ENCODE measurements around the gene ATP2B2.
"Not testable (repeated sequence)": the region's sequence is repeated elsewhere in the genome, so short reads cannot be mapped to it uniquely, and the experiment has no call there.

The ATP2B2 gene

DNA sequence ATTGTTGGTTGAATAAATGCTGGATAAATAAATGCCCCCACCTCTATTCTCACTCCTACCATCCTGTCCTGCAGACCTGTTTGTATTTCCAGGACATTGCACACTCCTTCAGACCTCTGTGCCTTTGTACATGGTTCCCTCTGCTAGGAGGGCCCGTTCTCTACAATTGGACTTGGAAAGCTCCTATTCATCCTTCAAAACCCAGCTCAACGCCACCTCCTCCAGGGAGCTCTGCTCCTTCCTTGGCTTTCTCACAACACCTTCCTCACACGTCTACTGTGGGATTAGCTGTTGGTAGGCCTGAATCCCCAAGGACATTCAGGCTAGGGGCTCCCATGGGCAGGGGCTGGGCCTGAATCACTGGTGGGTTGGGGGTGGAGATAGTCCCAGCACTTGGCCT lies 105.8 kb downstream of the ATP2B2 start:
- no peak for DNase-seq (ENCODE audit: low spot score)

GRCh38 chr3:10398341-10398740 lies 107.0 kb downstream of the ATP2B2 start:
- no peak for DNase-seq (ENCODE audit: low spot score)

DNA sequence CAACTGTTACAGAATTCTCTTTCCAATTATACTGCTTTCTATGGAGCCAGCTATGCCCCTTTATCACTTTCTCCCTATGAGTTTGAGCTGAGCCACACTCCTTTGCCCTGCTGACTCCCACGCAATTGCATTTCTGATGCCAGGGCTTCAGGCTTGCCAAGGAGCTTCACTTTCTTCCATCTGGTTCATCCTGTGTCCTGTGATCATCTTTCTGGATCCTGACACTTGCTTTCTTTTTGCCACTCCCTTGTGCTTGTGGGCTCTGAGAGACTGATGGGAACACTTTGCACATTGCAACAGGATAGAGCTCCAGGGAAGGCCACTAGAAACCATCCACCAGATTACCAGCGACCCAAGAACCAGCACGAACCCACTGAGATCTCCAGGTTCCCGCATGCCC lies 107.5 kb downstream of the ATP2B2 start:
- no peak for DNase-seq (ENCODE audit: low spot score)

DNA sequence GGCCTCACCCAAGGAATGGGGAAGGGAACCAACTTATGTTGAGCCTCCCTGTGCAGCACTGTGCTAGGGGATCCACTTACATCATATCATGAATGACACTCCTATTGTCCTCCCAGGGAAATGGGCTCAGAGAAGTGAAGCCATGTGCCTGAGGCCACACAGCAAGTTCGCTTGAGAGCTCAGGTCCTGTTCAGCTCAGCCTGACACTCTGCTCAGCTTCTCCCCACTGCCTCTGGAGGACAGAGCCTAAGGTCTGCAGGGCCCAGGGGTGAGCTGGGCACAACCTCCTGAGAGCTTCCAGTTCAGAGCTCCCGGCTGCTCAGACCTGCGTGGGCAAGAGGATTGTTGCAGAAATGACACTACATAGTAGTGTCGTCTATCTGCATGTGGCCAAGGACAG lies 108.5 kb downstream of the ATP2B2 start:
- no peak for DNase-seq (ENCODE audit: low spot score)

GRCh38 chr3:10396083-10396482 lies 109.3 kb downstream of the ATP2B2 start:
- no peak for DNase-seq (ENCODE audit: low spot score)

DNA sequence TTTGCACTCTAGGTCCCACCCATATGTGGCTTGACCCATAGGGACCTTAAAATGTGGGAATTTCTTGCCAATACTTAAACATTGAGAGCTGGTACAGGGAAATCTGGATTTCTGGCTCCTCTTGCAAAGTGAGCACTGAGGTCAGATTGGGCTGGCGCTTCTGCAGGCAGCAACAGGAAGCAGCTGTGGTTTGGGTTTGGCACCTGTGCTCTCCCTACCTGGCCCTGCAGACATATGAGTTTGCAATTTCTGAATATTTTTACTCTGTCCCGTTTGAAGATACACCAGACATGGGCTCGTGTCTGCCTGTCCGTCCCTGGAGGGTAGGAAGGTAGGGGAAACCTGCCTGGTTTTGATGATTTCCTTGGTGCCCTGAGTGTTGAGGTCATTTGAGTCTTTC lies 109.7 kb downstream of the ATP2B2 start:
- DNase-seq (ENCODE audit: low spot score) = no peak

DNA sequence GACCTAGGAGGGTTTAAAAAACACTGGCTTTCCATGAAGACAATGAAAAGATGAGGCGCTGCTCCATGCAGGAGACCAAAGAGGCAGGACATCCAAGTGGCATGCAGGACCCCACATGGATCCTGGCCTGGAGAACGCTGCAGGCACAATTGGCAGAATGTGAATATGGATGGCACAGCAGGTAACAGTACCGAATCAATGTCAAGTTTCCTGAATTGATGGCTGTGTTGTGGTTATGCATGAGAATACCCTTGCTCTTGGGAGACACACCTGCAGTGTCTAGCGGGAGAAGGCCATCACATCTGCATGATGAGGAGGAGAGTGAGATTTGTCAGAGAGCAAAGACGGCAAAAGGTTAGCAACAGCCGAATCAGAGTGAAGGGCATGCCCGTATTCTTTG lies 110.2 kb downstream of the ATP2B2 start:
- no peak for DNase-seq (ENCODE audit: low spot score)

- no peak for DNase-seq (ENCODE audit: low spot score)
Measured at GRCh38 chr3:10394491-10395025, 110.8 kb downstream of the ATP2B2 start.

DNA sequence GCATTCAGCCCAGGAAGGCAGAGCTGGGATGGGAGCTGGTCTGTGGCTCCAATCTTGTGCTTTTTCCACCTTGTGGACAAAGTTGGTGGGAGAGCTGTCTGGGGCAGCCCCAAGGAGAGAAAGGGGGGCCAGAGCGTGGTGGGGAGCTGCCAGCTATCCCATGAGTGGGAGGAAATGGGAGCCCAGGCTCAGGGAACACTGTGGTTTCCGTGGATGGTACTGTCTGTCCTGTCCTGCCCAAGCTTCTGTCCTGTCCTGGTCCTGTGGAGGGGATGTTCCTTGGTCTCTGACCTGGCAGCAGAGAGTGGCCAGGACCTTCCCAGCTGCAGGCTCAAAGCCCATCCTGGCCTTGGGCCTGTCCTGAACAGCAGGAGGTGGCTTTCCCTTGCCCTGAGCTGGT lies 111.9 kb downstream of the ATP2B2 start:
- no peak for DNase-seq (ENCODE audit: low spot score)

DNA sequence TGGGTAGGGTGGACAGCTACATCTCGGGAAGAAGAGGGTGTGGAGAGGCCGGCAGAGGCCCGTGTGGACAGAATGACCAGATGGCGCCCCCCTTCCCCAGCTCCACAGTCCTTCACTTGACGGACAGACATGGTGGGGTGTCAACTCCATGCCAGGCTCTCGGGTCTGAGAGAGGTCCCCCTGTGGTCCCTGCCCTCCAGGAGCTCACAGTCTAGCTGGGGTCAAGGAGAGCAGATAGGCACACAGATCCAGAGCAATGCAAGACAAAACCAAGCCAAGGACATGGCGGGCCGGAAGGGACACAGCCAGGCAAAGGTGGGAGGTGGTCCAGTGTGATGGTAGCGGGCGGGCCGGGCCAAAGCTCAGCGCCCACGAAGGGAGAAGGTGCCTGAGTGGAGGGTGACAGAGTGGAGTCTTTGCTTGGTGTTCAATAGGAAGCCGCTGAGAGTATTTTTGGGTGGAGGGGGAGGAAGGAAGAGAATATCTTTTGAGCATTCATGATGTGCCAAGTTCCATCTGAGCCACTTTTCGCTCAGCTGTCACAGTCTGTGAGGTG lies 112.4 kb downstream of the ATP2B2 start:
- no peak for DNase-seq (ENCODE audit: low spot score)

GRCh38 chr3:10392244-10392643 lies 113.1 kb downstream of the ATP2B2 start:
- no peak for DNase-seq (ENCODE audit: low spot score)

GRCh38 chr3:10391391-10391790 lies 114.0 kb downstream of the ATP2B2 start:
- DNase-seq (ENCODE audit: low spot score) = no peak

GRCh38 chr3:10390641-10391373 lies 114.6 kb downstream of the ATP2B2 start:
- no peak for DNase-seq (ENCODE audit: low spot score)

DNA sequence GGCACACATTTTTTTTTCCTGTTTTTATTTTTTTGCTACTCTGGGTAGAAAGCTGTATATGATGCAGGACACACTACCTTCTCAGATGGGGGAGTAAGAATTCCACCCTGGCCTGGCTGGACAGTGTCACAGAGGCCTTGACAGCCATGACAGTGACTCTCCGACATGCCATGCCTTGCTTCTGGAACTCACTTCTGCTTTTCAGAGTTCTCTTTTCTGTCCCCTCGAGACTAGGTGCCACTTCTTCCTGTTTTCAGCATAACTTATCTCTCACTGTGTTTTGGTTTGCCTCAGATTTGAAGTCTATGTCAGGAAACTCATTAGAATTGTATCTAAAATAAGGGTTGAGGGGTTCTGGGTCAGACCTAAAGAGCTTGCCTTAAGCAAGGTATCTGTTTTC lies 115.4 kb downstream of the ATP2B2 start:
- DNase-seq (ENCODE audit: low spot score) = no peak

DNA sequence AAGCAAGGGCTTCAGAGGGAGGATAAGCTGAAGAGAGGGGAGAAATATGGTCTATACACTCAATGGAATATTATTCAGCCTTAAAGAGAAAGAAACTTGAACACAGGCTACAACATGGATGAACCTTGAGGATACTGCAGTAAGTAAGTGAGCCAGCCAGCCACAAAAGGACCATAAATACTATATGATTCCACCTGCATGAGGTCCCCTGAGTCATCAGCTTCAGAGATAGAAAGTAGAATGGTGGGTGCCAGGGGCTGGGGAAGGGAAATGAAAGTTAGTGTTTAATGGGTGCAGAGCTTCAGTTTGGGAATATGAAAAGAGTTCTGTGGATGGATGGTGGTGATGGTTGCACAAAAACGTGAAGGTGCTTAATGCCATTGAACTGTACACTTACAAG lies 116.0 kb downstream of the ATP2B2 start:
- DNase-seq (ENCODE audit: low spot score) = no peak

GRCh38 chr3:10387881-10388609 lies 117.3 kb downstream of the ATP2B2 start:
- no peak for DNase-seq (ENCODE audit: low spot score)

DNA sequence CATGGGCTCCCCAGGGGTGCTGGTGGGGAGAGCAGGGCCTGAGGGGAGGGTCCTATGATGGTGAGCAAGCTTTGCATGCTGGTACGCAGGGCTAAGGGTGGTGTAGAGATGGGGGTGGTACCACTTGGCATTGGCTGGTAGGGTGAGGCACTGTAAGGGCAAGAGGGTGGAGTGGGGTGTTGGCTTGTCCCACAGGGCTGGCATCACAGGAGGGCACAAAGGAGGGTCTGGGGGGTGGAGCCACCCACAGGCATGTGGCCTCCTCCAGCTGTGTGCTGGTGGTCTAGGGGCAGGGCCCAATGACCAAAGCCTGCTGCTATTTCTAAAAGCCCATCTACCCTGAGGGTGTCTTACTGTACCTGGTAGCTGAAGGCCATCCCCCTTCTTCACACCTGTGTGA lies 119.3 kb downstream of the ATP2B2 start:
- no peak for DNase-seq (ENCODE audit: low spot score)

DNA sequence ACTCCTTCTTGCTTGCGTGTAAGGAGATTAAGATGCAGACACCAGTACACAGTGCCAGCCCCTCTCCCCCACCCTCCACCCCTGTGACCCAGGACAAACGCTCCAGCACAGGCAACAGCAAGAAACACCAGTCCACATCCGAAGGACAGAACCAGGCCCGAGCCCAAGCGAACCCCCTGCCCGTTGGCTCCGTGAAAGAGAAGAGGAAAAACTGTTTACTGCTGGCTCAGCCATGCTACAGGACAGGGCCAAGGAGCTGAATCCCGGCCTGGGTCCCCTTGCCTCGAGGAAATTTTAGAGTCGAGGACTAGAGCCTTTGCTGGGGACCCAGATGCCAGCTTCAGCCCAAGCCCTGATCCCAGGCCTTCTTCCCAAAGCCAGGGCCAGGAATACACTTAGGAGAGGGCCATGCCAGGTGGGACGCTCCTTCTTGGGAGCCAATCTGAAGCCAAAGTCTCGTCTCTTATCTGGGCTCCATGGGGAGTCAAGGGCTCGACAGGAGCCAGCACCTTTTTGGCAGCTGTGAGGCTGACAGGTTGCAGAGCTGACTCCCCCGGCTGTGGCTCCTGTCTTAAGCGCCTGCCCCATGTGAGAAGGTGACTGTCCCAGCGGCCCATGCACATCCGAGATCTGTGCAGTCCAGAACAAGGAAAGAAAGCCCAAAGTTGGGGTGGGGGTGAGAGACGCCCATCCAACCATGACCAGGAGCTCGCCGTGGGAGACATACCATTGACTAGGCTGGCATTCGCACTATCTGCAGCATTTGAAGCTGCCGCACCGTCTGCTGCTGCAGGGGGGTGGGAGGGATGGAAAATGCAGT lies 120.6 kb downstream of the ATP2B2 start:
- DNase-seq (ENCODE audit: low spot score) = no peak

- no peak for DNase-seq (ENCODE audit: low spot score)
Measured at GRCh38 chr3:10383850-10384248, 121.5 kb downstream of the ATP2B2 start.

GRCh38 chr3:10382892-10383849 lies 122.2 kb downstream of the ATP2B2 start:
- DNase-seq (ENCODE audit: low spot score) = no peak

GRCh38 chr3:10382445-10382844 lies 122.9 kb downstream of the ATP2B2 start:
- not testable (repeated sequence) for DNase-seq (ENCODE audit: low spot score)

All from hematopoietic multipotent progenitor cell treated with erythropoietin and hydrocortisone succinate and interleukin-3 and kit ligand, for 17 days (in vitro differentiated cells).